ENCODE data around the gene RPUSD3.

The RPUSD3 gene

GRCh38 chr3:9828801-9829755, 14.7 kb downstream of the RPUSD3 start:
- Mint-ChIP-seq H3K4me1 (ENCODE audit: low read depth) (peaks cover 7% of the 10 kb centered on the region), H3K4me3 (no peak overlapping the region), H3K27ac (no peak overlapping the region), H3K9me3 (ENCODE audit: low read depth) (no peaks in the 10 kb centered on the region), H3K36me3 (peaks cover 3% of the 10 kb centered on the region), H3K27me3 (no peaks in the 10 kb centered on the region)

- no peak overlapping the region for H3K27ac Mint-ChIP-seq
- H3K9me3 Mint-ChIP-seq (ENCODE audit: low read depth) = no peaks in the 10 kb centered on the region
- H3K4me3 Mint-ChIP-seq = no peak overlapping the region
- H3K36me3 Mint-ChIP-seq = peaks cover 2% of the 10 kb centered on the region
- H3K4me1 Mint-ChIP-seq (ENCODE audit: low read depth) = peaks cover 7% of the 10 kb centered on the region
- H3K27me3 Mint-ChIP-seq = no peaks in the 10 kb centered on the region
These were observed 16.8 kb downstream of the RPUSD3 start for GRCh38 chr3:9826815-9827573.

- Mint-ChIP-seq H3K4me3 (no peak overlapping the region), H3K9me3 (ENCODE audit: low read depth) (no peaks in the 10 kb centered on the region), H3K36me3 (peaks cover 2% of the 10 kb centered on the region), H3K27ac (no peak overlapping the region), H3K4me1 (ENCODE audit: low read depth) (no peaks in the 10 kb centered on the region), H3K27me3 (no peaks in the 10 kb centered on the region)
These were observed 18.3 kb downstream of the RPUSD3 start for GRCh38 chr3:9825451-9826040.

- no peaks in the 10 kb centered on the region for H3K4me1 Mint-ChIP-seq (ENCODE audit: low read depth)
- H3K27me3 Mint-ChIP-seq = no peaks in the 10 kb centered on the region
- no peak overlapping the region for H3K27ac Mint-ChIP-seq
- H3K9me3 Mint-ChIP-seq (ENCODE audit: low read depth) = no peaks in the 10 kb centered on the region
- peaks cover 8% of the 10 kb centered on the region for H3K36me3 Mint-ChIP-seq
- no peak overlapping the region for H3K4me3 Mint-ChIP-seq
These were observed 22.9 kb downstream of the RPUSD3 start for GRCh38 chr3:9820946-9821345.

- H3K4me3 Mint-ChIP-seq = no peak overlapping the region
- H3K4me1 Mint-ChIP-seq (ENCODE audit: low read depth) = no peaks in the 10 kb centered on the region
- H3K9me3 Mint-ChIP-seq (ENCODE audit: low read depth) = no peaks in the 10 kb centered on the region
- H3K36me3 Mint-ChIP-seq = peaks cover 8% of the 10 kb centered on the region
- H3K27me3 Mint-ChIP-seq = no peaks in the 10 kb centered on the region
- H3K27ac Mint-ChIP-seq = no peak overlapping the region
These were observed 23.3 kb downstream of the RPUSD3 start for GRCh38 chr3:9820543-9820942.

GRCh38 chr3:9818666-9819335, 25.0 kb downstream of the RPUSD3 start:
- Mint-ChIP-seq H3K27ac (no peak overlapping the region), H3K4me3 (no peak overlapping the region), H3K4me1 (ENCODE audit: low read depth) (no peaks in the 10 kb centered on the region), H3K36me3 (peaks cover 8% of the 10 kb centered on the region), H3K27me3 (no peaks in the 10 kb centered on the region), H3K9me3 (ENCODE audit: low read depth) (no peaks in the 10 kb centered on the region)

GRCh38 chr3:9817436-9817835, 26.4 kb downstream of the RPUSD3 start:
- no peaks in the 10 kb centered on the region for H3K9me3 Mint-ChIP-seq (ENCODE audit: low read depth)
- no peaks in the 10 kb centered on the region for H3K4me1 Mint-ChIP-seq (ENCODE audit: low read depth)
- no peaks in the 10 kb centered on the region for H3K27me3 Mint-ChIP-seq
- H3K4me3 Mint-ChIP-seq = no peak overlapping the region
- H3K27ac Mint-ChIP-seq = no peak overlapping the region
- peaks cover 8% of the 10 kb centered on the region for H3K36me3 Mint-ChIP-seq

GRCh38 chr3:9815986-9816385, 27.8 kb downstream of the RPUSD3 start:
- Mint-ChIP-seq H3K4me3 (no peak overlapping the region), H3K27me3 (no peaks in the 10 kb centered on the region), H3K4me1 (ENCODE audit: low read depth) (peaks cover 8% of the 10 kb centered on the region), H3K9me3 (ENCODE audit: low read depth) (no peaks in the 10 kb centered on the region), H3K36me3 (peaks cover 6% of the 10 kb centered on the region), H3K27ac (no peak overlapping the region)

GRCh38 chr3:9812870-9813483, 30.8 kb downstream of the RPUSD3 start:
- Mint-ChIP-seq H3K27ac (no peak overlapping the region), H3K4me1 (ENCODE audit: low read depth) (peaks cover 30% of the 10 kb centered on the region), H3K9me3 (ENCODE audit: low read depth) (no peaks in the 10 kb centered on the region), H3K4me3 (no peak overlapping the region), H3K27me3 (no peaks in the 10 kb centered on the region), H3K36me3 (peaks cover under 1% of the 10 kb centered on the region)

- no peaks in the 10 kb centered on the region for H3K36me3 Mint-ChIP-seq
These were observed 33.0 kb downstream of the RPUSD3 start for GRCh38 chr3:9810846-9811245.

GRCh38 chr3:9810433-9810770, 33.4 kb downstream of the RPUSD3 start:
- H3K27ac Mint-ChIP-seq = peak overlapping the region; percentile 59
- no peaks in the 10 kb centered on the region for H3K36me3 Mint-ChIP-seq
- no peaks in the 10 kb centered on the region for H3K27me3 Mint-ChIP-seq
- no peaks in the 10 kb centered on the region for H3K9me3 Mint-ChIP-seq (ENCODE audit: low read depth)
- peak overlapping the region; percentile 77 for H3K4me3 Mint-ChIP-seq
- peaks cover 36% of the 10 kb centered on the region for H3K4me1 Mint-ChIP-seq (ENCODE audit: low read depth)

More at GRCh38 chr3:9810846-9811245, 33.0 kb downstream of the RPUSD3 start:
- peak overlapping the region; percentile 59 for H3K27ac Mint-ChIP-seq
- peak overlapping the region; percentile 77 for H3K4me3 Mint-ChIP-seq
- H3K9me3 Mint-ChIP-seq (ENCODE audit: low read depth) = no peaks in the 10 kb centered on the region
- peaks cover 36% of the 10 kb centered on the region for H3K4me1 Mint-ChIP-seq (ENCODE audit: low read depth)
- H3K27me3 Mint-ChIP-seq = no peaks in the 10 kb centered on the region

- H3K4me3 Mint-ChIP-seq = peak within 1 kb of the TSS; percentile 81
- no peaks in the 10 kb centered on the region for H3K27me3 Mint-ChIP-seq
- H3K27ac Mint-ChIP-seq = peak within 1 kb of the TSS; percentile 96
- peaks cover 36% of the 10 kb centered on the region for H3K4me1 Mint-ChIP-seq (ENCODE audit: low read depth)
- H3K9me3 Mint-ChIP-seq (ENCODE audit: low read depth) = no peaks in the 10 kb centered on the region
- no peaks in the 10 kb centered on the region for H3K36me3 Mint-ChIP-seq
These were observed 34.0 kb downstream of the RPUSD3 start, which contains the start of gene TTLL3 for GRCh38 chr3:9809615-9810432. Gene TTLL3 (plus strand): TSS chr3:9810262. CDS start chr3:9810662, 400 bp downstream.

- H3K9me3 Mint-ChIP-seq (ENCODE audit: low read depth) = no peaks in the 10 kb centered on the region
- peak overlapping the region; percentile 81 for H3K4me3 Mint-ChIP-seq
- H3K27ac Mint-ChIP-seq = peak overlapping the region; percentile 96
- H3K4me1 Mint-ChIP-seq (ENCODE audit: low read depth) = peaks cover 36% of the 10 kb centered on the region
- no peaks in the 10 kb centered on the region for H3K36me3 Mint-ChIP-seq
- H3K27me3 Mint-ChIP-seq = no peaks in the 10 kb centered on the region
These were observed 34.6 kb downstream of the RPUSD3 start for GRCh38 chr3:9809239-9809614.
